Measurements from ENCODE around the gene SIGLEC6.

DNA sequence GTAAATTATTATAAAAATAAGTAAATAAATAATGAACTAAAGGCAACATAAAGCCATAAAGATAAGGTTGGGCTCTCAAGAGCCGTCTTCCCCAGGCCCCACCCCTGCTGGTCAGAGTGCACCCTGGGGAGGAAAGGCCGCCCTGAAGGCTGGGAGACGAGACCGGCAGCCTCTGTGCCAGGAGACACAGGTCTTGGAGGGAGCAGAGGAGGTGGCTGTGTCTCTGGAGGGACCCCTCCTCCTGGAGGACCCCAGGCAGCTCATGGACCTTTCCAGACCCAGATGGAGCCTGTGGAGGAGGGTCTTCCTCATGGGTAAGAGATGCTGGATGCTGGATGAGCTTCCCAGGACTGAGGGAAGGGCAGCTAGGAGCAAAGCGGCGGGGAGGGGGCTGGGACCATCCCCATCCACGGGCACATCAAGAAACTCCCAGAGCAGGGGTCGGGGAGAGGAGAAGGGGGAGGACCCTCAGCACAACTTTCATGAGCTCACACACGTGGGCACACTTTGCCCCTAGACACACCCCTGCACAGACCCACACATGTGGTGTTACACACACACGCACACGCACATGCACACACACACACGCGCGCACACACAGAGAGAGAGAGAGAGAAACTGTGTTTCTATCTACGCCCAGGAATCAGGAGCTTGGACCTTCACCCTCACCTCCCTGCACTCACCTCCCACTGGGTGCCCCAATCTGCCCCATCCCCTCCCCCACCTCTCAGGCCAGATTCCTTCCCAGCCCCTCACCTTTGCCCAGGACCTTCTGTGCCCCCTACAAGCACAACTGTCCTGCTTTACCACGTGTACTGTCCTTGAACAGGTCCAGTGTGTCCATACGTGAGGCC, 52.9 kb downstream of the SIGLEC6 start, which contains the start of gene CEACAM18:
- TF ChIP-seq, protein P1, sequence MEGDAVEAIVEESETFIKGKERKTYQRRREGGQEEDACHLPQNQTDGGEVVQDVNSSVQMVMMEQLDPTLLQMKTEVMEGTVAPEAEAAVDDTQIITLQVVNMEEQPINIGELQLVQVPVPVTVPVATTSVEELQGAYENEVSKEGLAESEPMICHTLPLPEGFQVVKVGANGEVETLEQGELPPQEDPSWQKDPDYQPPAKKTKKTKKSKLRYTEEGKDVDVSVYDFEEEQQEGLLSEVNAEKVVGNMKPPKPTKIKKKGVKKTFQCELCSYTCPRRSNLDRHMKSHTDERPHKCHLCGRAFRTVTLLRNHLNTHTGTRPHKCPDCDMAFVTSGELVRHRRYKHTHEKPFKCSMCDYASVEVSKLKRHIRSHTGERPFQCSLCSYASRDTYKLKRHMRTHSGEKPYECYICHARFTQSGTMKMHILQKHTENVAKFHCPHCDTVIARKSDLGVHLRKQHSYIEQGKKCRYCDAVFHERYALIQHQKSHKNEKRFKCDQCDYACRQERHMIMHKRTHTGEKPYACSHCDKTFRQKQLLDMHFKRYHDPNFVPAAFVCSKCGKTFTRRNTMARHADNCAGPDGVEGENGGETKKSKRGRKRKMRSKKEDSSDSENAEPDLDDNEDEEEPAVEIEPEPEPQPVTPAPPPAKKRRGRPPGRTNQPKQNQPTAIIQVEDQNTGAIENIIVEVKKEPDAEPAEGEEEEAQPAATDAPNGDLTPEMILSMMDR (IDR thresholded peaks at IDR 0.05), result no peak
- TF ChIP-seq POLR2A (IDR thresholded peaks at IDR 0.05), result no peak
